ENCODE data around the gene PYGB.
A peak's percentile ranks its signal among the peaks of the same experiment; 100 is the strongest.
"Not testable (repeated sequence)": the region's sequence is repeated elsewhere in the genome, so short reads cannot be mapped to it uniquely, and the experiment has no call there.

The PYGB gene

DNA sequence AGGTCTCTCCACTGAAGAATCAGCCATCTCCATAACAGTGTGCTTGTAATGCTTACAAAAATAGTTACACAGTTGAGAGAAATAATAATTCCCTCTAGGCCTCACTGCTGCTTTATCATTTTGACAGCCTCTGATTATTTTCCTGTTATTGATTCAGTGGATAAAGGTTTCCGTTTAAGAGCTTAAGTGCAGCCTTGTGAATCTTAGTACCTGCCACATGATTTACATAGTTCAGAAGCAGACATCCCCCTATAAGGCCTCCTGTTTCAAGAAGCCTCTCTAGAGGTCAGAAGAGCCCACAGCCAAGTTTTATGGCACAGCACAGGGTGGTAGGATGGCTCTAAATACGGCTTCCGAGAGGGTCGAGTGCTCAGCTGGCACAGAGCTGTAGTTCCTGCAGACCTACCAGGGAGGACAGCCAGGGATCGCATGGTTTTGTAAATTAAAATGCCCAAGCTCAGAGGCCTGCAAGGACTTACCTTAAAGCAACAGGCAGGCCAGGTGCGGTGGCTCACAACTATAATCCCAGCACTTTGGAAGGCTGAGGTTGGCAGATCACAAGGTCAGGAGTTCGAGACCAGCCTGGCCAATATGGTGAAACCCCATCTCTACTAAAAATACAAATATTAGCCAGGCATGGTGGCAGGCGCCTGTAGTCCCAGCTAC, 17.6 kb upstream of the PYGB start:
- DNase-seq (ENCODE audit: low spot score) = no peak

GRCh38 chr20:25233016-25233772, 14.7 kb upstream of the PYGB start:
- DNase-seq (ENCODE audit: low spot score) = no peak

DNA sequence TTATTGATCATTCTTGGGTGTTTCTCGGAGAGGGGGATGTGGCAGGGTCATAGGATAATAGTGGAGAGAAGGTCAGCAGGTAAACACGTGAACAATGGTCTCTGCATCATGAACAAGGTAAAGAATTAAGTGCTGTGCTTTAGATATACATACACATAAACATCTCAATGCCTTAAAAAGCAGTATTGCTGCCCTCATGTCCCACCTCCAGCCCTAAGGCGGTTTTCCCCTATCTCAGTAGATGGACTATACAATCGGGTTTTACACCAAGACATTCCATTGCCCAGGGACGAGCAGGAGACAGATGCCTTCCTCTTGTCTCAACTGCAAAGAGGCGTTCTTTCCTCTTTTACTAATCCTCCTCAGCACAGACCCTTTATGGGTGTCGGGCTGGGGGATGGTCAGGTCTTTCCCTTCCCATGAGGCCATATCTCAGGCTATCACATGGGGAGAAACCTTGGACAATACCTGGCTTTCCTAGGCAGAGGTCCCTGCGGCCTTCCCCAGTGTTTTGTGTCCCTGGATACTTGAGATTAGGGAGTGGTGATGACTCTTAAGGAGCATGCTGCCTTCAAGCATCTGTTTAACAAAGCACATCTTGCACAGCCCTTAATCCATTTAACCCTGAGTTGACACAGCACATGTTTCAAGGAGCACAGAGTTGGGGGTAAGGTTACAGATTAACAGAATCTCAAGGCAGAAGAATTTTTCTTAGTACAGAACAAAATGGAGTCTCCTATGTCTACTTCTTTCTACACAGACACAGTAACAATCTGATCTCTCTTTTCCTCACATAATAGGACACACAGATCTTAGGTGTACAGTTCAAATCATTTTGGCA, 13.7 kb upstream of the PYGB start:
- DNase-seq (ENCODE audit: low spot score) = not testable (repeated sequence)

DNA sequence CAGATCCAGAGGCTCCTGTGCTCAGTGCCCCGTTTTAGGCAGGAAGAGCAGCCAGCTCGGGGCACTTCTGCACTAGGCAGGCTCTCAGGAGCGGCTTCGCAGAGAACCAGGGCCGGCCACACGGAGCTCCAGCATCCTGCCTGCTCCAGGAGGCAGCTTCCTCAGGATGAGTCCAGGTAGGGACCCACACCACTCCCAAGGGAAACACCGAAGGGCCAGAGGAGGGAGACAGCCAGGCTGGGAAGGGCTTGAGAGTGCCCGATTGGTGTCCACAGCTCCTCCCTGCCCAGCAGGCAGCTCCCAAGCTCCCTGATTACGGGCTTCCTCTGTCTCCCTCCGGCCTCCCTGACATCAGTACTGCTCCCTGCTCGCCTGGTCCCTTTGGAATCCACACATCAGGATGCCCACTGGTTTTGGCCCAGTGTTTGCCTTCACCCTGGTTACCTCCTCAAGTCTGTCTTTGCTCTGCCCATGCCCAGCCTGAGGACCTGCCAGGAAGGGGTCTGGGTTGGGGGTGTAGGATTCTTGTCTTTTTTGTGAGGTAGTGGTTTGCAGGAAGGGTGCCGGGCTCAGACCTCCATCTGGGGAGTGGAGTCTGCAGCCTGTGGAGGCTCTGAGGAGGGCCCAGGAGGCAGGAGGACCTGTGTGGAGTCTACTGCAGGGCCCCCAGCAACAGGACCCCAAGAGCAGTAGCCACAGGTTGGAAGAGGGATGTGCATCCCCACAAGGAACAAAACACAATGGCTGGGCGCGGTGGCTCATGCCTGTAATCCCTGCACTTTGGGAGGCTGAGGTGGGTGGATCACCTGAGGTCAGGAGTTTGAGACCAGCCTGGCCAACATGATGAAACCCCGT, 11.2 kb upstream of the PYGB start:
- DNase-seq (ENCODE audit: low spot score) = no peak

GRCh38 chr20:25237610-25238318, 10.1 kb upstream of the PYGB start:
- peak; percentile 98 for DNase-seq (ENCODE audit: low spot score)

DNA sequence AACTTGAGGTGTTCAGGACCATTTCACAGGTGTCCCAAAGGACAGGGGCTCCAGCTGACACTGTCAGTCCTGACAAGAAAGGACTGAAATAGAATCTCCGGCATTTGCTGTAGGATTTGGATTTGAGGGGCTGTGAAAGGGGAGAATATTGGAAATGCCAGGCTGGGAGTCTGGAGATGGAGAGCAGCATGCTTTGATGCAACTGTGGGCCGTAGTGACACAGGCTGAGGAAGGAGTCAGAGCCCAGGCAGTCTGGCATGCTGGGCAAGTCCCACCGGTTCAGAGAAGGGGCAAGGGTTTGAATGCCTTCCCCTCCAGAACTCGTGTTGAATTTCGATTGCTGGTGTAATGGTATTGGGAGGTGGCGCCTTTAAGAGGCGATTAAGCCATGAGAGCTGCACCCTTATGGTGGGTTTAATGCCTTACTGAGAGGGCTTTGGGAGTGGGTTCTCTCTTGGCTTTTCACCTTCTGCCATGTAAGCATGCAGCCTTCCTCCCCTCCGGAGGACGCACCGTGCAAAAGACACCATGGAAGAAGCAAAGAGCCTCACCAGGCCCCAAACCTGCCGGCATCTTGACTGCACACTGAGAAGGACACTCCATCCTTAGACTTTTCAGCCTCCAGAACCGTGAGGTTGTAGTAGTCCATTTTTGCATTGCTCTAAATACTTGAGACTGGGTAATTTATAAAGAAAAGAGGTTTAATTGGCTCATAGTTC, 9.4 kb upstream of the PYGB start:
- DNase-seq (ENCODE audit: low spot score) = no peak

DNA sequence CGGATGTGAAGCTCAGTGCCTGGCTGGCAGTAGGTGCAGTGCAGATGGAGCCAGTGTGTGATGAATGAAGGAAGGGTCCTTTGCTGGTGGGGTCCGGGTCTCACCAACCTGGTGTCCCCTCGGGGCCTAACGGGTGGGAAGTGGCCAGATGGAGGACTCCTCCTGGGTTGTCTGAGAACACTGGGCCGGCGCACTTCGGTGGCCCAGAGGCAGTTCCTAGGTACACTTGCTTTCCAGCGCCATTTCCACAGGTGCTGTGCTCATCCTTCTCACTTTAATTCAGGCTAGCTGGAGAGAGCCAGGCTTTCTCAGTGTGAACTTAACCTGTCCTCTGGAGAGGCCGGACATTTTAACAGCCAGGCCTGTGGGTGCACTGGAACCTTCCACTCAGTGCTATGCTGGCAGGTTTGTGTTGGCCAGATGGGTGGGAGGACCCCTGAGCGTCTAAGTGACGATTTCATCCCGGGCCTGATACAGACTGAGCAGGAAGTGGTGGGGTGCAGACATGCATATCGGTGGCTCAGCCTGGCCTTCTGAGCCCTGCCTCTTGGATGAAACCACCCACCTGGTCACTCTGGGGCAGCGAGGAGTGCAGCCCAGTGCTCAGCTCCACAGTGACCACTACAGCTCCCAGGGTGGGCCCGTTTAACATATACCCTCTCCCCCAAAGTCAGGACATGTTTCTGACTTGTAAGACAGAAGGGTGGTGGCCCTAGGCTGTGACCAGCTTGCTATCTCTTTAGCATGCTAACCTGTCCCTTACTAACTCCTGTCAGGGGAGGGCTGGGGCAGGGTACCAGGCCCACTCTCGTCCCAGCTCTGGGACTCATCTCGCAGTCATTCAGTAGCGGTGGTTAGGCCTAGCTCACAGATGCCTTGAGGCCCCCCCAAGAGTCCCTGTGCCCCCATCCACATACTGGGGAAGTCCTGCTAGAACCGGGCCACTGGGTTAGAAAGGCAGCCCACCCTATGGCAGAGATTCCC, 8.2 kb upstream of the PYGB start:
- no peak for DNase-seq (ENCODE audit: low spot score)

GRCh38 chr20:25240851-25241658, 6.8 kb upstream of the PYGB start:
- DNase-seq (ENCODE audit: low spot score) = not testable (repeated sequence)

DNA sequence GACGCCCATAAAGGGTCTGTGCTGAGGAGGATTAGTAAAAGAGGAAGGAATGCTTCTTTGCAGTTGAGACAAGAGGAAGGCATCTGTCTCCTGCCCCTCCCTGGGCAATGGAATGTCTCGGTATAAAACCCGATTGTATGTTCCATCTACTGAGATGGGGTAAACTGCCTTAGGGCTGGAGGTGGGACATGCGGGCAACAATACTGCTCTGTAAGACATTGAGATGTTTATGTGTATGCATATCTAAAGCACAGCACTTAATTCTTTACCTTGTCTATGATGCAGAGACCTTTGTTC, 6.3 kb upstream of the PYGB start:
- not testable (repeated sequence) for DNase-seq (ENCODE audit: low spot score)

- DNase-seq (ENCODE audit: low spot score) = no peak
Observed at GRCh38 chr20:25242231-25242630, 5.7 kb upstream of the PYGB start.

GRCh38 chr20:25243416-25243979, 4.4 kb upstream of the PYGB start:
- DNase-seq (ENCODE audit: low spot score) = no peak

- DNase-seq (ENCODE audit: low spot score) = no peak
Observed at GRCh38 chr20:25244976-25245375, 2.9 kb upstream of the PYGB start.

- DNase-seq (ENCODE audit: low spot score) = no peak
Observed at GRCh38 chr20:25245461-25245860, 2.4 kb upstream of the PYGB start.

GRCh38 chr20:25246182-25246999, 1.5 kb upstream of the PYGB start:
- no peak for DNase-seq (ENCODE audit: low spot score)

GRCh38 chr20:25247000-25247517, 826 bp upstream of the PYGB start:
- no peak for DNase-seq (ENCODE audit: low spot score)

GRCh38 chr20:25247518-25247955, 348 bp upstream of the PYGB start:
- DNase-seq (ENCODE audit: low spot score) = no peak

- DNase-seq (ENCODE audit: low spot score) = no peak
Observed at GRCh38 chr20:25248786-25249172, 894 bp downstream of the PYGB start.

Measured in COLO829 (cell line).